Heart right ventricle (tissue), 16 donors: ENCODE data around the gene NTRK2. TPM values are rescaled to one million over a fixed set of nuclear protein-coding genes. Genes with fewer than 3 reads are reported as not detected.

ENCODE experiments used
- ATAC-seq, 8 donors: fragments of 200-7000 bp; cut with Tn5 transposase; one replicate each; pipeline ENCODE4 v1.9.1; 2020; ENCODE audit warnings: mild to moderate bottlenecking in 8 of 8, moderate library complexity in 8 of 8, moderate number of reproducible peaks in 1 of 8
- DNase-seq, 2 donors: peaks; one replicate each; pipeline ENCODE4 v3.0.0-alpha.2; 2020
- H3K27ac ChIP-seq, 10 donors: fragments of 200-600 bp; sonication (generic) in 2 of 10; one replicate each; pipeline versions ENCODE4 v1.5.0 to v1.8.0; 2020 to 2022; ENCODE audit warnings: mild to moderate bottlenecking in 3 of 10
- H3K27me3 ChIP-seq, 7 donors: fragments of 200-600 bp; one replicate each; pipeline ENCODE4 v1.8.0; 2021 to 2022; ENCODE audit warnings: mild to moderate bottlenecking in 2 of 7
- H3K36me3 ChIP-seq, 9 donors: fragments of 200-600 bp; sonication (generic) in 1 of 9; one replicate each; pipeline versions ENCODE4 v1.5.0 to v1.8.0; 2020 to 2022; ENCODE audit warnings: mild to moderate bottlenecking in 2 of 9
- H3K4me1 ChIP-seq, 9 donors: fragments of 200-600 bp; sonication (generic) in 1 of 9; one replicate each; pipeline versions ENCODE4 v1.5.0 to v1.8.0; 2020 to 2022; ENCODE audit warnings: mild to moderate bottlenecking in 4 of 9
- H3K4me3 ChIP-seq, 10 donors: fragments of 200-600 bp; sonication (generic) in 2 of 10; one replicate each; pipeline versions ENCODE4 v1.5.0 to v1.8.0; 2020 to 2022; ENCODE audit warnings: mild to moderate bottlenecking in 7 of 10, moderate library complexity in 2 of 10
- H3K9me3 ChIP-seq, 11 donors: fragments of 200-600 bp in 10 of 11; sonication (generic) in 2 of 11; one replicate each; pipeline versions ENCODE4 v1.5.0 to v1.8.0; 2013 to 2022; ENCODE audit warnings: mild to moderate bottlenecking in 2 of 11, control low read depth in 1 of 11, moderate library complexity in 1 of 11
- CTCF ChIP-seq, 9 donors: fragments of 200-600 bp; sonication (generic) in 2 of 9; IDR thresholded peaks; one replicate each; pipeline versions ENCODE4 v1.5.0 to v1.8.0; 2021 to 2022; ENCODE audit warnings: antibody characterized with exemption in 9 of 9, mild to moderate bottlenecking in 5 of 9, moderate library complexity in 1 of 9
- WGBS, 2 donors: extraction: QIAGEN DNeasy Blood & Tissue Kit; methylation state at CpG; one replicate each; pipeline ENCODE4 v1.1.7; 2013; ENCODE audit warnings: inconsistent platforms in 1 of 2; 5-methylcytosine and 5-hydroxymethylcytosine counted together
- intact Hi-C, 10 donors: fragments of 100-400 bp; cut with DNase I; formaldehyde crosslinking; loops; one replicate each; pipeline versions ENCODE4 v1.11.1 to v1.14.2; 2022
- polyA plus RNA-seq, 2 donors: library from polyadenylated mRNA; stranded (reverse); fragments of 200-250 nt; gene quantifications; one replicate each; pipeline ENCODE4 v1.2.3, GENCODE V29; 2013
- total RNA-seq, 10 donors: library from RNA; stranded (reverse); fragmentation: NEBNext Ultra II Directional in 3 of 10; extraction: Animal tissue kit (Norgen Biotek cat#: 25700) in 3 of 10; gene quantifications; one replicate each; pipeline versions ENCODE4 v1.2.1 to v1.2.4, GENCODE V29; 2021 to 2023
- donor health status: Arrhythmogenic right ventricular cardiomyopathy.
- donor health status: ischemic (EF 13 %, LVEDD 7.1; RV severe dilation, severe dysfunction).
- donor health status: healthy with polysubstance abuse.
- donor health status: DM: no; HTN: yes; CAD: no.
- donor health status: DM: no; HTN: no; CAD: no.
- donor health status: ischemic (EF 25% LVEDD 6.9; RV normal size, moderate dysfunction).
- donor health status: ischemic (EF 25% LVEDD 5.7; RV mildly dilated, moderate dysfunction).
- donor health status: healthy.
- donor health status: DM: yes; HTN: yes; CAD: no.
- donor health status: Ischemic cardiomyopathy.
- donor health status: ischemic (EF 35%, LVEDD 5.7; RV mildly dilated, moderate dysfunction).
- donor health status: nonischemic (EF 11% LVEDD 7.7; RV severe dilation, severe dysfunction).
- donor health status: DM: yes; HTN: yes; CAD: no.
- donor health status: PGD.
- donor health status: ischemic (EF 29% LVEDD 5.4; RV normal size, mild dysfunction).
- donor health status: nonischemic (EF 23%, LVEDD 6.1; RV moderate dilation, normal function).

NTRK2 gene
- total and polyA plus RNA-seq, 12 donors: 1.8 to 7.7 (median 3.0) TPM

GRCh38 chr9:84793251-84793650 lies 123.7 kb downstream of the NTRK2 start:
- Histone ChIP-seq H3K27ac (no peak overlapping the region), H3K36me3 (no peaks in the 10 kb centered on the region), H3K4me3 (no peak overlapping the region), H3K27me3 (no peaks in the 10 kb centered on the region), H3K4me1 (no peaks in the 10 kb centered on the region), H3K9me3 (no peaks in the 10 kb centered on the region)
- ATAC-seq (no peak), DNase-seq (no peak)
- 88 to 89% methylated on average over 3 of the region's 3 CpGs for WGBS, 2 donors
- intact Hi-C loops: no loop called here
- TF ChIP-seq CTCF (IDR thresholded peaks at IDR 0.05): no peak

GRCh38 chr9:84794981-84795637 lies 125.6 kb downstream of the NTRK2 start:
- H3K27me3 ChIP-seq: no peaks in the 10 kb centered on the region
- H3K27ac ChIP-seq: no peak overlapping the region
- WGBS, 2 donors: 81 to 86% methylated on average over 10 of the region's 10 CpGs
- no peaks in the 10 kb centered on the region for H3K4me1 ChIP-seq
- ATAC-seq (no peak), DNase-seq (no peak)
- no peaks in the 10 kb centered on the region for H3K9me3 ChIP-seq
- intact Hi-C loops: no loop called here
- no peaks in the 10 kb centered on the region for H3K36me3 ChIP-seq
- TF ChIP-seq CTCF (IDR thresholded peaks at IDR 0.05): no peak
- H3K4me3 ChIP-seq: no peak overlapping the region

GRCh38 chr9:84796404-84796803 lies 126.9 kb downstream of the NTRK2 start:
- Histone ChIP-seq H3K9me3 (no peaks in the 10 kb centered on the region), H3K27ac (no peak overlapping the region), H3K4me1 (no peaks in the 10 kb centered on the region), H3K27me3 (no peaks in the 10 kb centered on the region), H3K36me3 (no peaks in the 10 kb centered on the region), H3K4me3 (no peak overlapping the region)
- DNase-seq (no peak), ATAC-seq (no peak)
- no peak for TF ChIP-seq CTCF (IDR thresholded peaks at IDR 0.05)
- 85 to 91% methylated on average over 1 of the region's 1 CpG for WGBS, 2 donors
- intact Hi-C loops: no loop called here

- Histone ChIP-seq H3K9me3 (no peaks in the 10 kb centered on the region), H3K4me3 (no peak overlapping the region), H3K36me3 (no peaks in the 10 kb centered on the region), H3K27ac (no peak overlapping the region), H3K4me1 (no peaks in the 10 kb centered on the region), H3K27me3 (no peaks in the 10 kb centered on the region)
- WGBS, 2 donors: 48 to 61% methylated on average over 2 of the region's 2 CpGs
- DNase-seq: no peak
- ATAC-seq: no peak
- intact Hi-C loops: no loop called here
- TF ChIP-seq CTCF (IDR thresholded peaks at IDR 0.05): no peak
Measured at GRCh38 chr9:84799251-84799650, 129.7 kb downstream of the NTRK2 start.
